Sigmoid colon (tissue), 3 donors: ENCODE data around the gene PSME3IP1.

Experiments used
- POLR2A ChIP-seq, 2 donors: fragments of 450-650 bp; IDR thresholded peaks; one replicate each; pipeline ENCODE4 v1.6.1; 2016; ENCODE audit warnings: antibody characterized with exemption in 2 of 2, mild to moderate bottlenecking in 2 of 2, moderate library complexity in 2 of 2
- TF ChIP-seq, protein P1 (sequence below), 4 experiments: fragments of 450-650 bp in 3 of 4; fragments of 200-600 bp in 1 of 4; IDR thresholded peaks; one replicate each; pipeline ENCODE4 v1.5.1; 2016 to 2019; ENCODE audit warnings: antibody characterized with exemption in 4 of 4, mild to moderate bottlenecking in 3 of 4, moderate library complexity in 2 of 4

DNA sequence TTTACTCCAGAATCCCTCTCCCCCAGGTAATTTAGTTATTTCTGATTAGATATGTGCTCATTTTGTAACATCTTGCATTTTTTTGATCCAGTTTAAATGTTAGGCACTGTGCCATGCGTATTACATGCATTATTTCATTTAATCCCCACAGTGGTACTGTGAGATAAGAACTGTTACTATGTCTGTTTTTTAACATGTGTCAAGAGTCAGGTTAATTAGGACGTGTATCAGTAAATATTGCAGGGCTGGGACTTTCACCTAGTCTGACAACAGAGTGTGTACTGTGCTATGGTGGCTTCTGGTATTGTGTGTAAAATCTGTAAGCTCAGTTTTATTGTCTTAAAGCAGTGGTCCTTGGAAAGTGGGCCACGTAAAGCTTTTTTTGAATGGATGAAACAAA lies 10.9 kb upstream of the PSME3IP1 start:
- no peak for TF ChIP-seq POLR2A (IDR thresholded peaks at IDR 0.05)
- TF ChIP-seq, protein P1, sequence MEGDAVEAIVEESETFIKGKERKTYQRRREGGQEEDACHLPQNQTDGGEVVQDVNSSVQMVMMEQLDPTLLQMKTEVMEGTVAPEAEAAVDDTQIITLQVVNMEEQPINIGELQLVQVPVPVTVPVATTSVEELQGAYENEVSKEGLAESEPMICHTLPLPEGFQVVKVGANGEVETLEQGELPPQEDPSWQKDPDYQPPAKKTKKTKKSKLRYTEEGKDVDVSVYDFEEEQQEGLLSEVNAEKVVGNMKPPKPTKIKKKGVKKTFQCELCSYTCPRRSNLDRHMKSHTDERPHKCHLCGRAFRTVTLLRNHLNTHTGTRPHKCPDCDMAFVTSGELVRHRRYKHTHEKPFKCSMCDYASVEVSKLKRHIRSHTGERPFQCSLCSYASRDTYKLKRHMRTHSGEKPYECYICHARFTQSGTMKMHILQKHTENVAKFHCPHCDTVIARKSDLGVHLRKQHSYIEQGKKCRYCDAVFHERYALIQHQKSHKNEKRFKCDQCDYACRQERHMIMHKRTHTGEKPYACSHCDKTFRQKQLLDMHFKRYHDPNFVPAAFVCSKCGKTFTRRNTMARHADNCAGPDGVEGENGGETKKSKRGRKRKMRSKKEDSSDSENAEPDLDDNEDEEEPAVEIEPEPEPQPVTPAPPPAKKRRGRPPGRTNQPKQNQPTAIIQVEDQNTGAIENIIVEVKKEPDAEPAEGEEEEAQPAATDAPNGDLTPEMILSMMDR (IDR thresholded peaks at IDR 0.05) = no peak
